GM18870 (cell line): ENCODE measurements around the gene PGLYRP4.
"Not testable (repeated sequence)": the region's sequence is repeated elsewhere in the genome, so short reads cannot be mapped to it uniquely, and the experiment has no call there.

Experiments used
- ATAC-seq: cut with Tn5 transposase; IDR thresholded peaks from one replicate; pipeline ENCODE4 v1.9.1; 2021; ENCODE audit warnings: moderate library complexity; ENCODE audit not compliant: unreplicated experiment

Gene PGLYRP4

DNA sequence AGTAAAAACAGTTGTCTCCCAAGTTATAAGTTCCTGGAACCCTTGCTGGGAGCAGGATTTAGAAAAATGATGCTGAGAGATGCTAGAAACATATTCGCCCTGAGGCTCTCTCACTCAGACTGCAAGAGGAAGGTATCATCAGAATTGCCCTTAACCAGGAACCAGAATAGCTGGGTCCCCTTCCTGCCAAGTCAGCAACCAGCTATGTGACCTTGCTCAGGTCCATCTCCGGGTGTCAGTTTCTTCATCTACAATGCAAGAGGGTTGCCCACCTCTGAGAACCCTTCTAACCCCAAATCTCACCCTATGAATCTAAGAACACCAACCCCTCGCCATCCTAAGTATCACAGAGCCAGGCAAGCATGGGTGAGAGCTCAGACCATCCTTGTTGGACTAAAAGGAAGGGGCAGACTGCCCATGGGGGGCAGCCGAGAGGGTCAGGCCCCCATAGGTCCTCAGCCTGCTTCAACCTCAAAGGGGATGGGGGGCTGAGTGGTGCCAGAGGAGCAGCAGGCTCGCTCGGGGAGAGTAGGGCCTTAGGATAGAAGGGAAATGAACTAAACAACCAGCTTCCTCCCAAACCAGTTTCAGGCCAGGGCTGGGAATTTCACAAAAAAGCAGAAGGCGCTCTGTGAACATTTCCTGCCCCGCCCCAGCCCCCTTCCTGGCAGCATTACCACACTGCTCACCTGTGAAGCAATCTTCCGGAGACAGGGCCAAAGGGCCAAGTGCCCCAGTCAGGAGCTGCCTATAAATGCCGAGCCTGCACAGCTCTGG is 8.6 kb upstream of the PGLYRP4 start:
- ATAC-seq = no peak

- ATAC-seq = no peak
Measured at GRCh38 chr1:153356392-153357075, 7.9 kb upstream of the PGLYRP4 start.

- no peak for ATAC-seq
Measured at GRCh38 chr1:153355445-153356071, 6.9 kb upstream of the PGLYRP4 start.

- ATAC-seq = no peak
Measured at GRCh38 chr1:153354515-153355193, 6.0 kb upstream of the PGLYRP4 start.

- ATAC-seq = no peak
Measured at GRCh38 chr1:153353226-153353947, 4.7 kb upstream of the PGLYRP4 start.

GRCh38 chr1:153352523-153352922 is 3.9 kb upstream of the PGLYRP4 start:
- ATAC-seq = no peak

DNA sequence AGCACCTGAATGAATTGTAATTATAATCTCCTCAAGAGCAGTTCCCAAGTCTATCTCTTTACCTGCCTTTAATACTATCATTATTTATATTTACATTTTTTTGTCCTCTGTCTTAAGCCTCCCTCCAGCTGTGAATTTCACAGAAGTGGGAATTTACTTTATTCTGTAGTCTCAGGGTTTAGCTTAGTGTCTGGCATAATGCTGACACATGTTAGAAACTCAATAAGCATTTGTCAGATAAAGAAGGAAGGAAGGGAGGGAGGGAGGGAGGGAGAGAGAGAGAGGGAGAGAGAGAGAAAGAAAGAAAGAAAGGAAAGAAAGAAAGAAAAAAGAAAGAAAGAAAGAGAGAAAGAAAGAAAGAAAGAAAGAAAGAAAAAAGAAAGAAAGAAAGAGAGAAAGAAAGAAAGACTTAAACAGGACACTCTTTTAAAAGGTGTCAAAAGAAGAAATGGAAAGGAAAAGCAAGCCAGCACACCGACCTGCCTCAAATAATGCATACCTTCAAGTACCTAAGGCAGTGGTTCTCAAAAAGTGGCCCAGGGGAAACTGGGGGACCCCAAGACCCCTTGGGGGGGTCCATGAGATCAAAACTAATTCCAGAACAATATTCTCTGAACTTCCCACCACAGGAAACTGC is 1.8 kb upstream of the PGLYRP4 start:
- ATAC-seq = no peak

- ATAC-seq = no peak
Measured at GRCh38 chr1:153349363-153350320, 1.0 kb upstream of the PGLYRP4 start.

DNA sequence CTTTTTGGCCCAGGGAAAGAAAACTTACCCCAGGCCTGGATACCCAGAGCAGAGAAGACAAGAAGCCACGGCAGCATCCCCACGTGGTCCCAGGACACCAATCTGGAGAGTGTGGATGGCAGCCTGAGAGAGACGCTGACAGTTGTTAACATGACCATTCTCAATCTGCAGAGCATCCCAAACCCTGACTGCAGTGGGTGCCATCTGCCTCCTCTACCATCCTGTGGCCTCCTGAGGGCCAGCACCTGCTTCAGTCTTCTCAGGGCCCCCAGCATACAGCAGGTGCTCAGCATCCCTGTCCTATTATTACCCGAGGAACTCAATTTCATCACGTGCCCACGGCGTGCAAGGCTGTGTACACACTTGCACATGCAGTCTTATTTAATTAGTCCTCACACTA is 785 bp downstream of the PGLYRP4 start:
- ATAC-seq = no peak

DNA sequence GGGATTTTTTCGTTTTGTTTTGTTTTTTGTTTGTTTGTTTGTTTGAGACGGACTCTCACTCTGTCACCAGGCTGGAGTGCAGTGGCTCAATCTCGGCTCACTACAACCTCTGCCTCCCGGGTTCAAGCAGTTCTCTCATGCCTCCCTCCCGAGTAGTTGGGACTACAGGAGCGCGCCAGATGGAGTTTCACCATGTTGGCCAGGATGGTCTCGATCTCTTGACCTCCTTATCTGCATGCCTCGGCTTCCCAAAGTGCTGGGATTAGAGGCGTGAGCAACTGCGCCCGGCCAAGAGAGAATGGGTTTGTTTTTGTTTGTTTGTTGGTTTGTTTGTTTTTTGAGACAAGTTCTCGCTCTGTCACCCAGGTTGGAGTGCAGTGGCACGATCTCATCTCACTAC is 1.6 kb downstream of the PGLYRP4 start:
- not testable (repeated sequence) for ATAC-seq

GRCh38 chr1:153346077-153346723 is 2.4 kb downstream of the PGLYRP4 start:
- no peak for ATAC-seq

- no peak for ATAC-seq
Measured at GRCh38 chr1:153345187-153346076, 3.2 kb downstream of the PGLYRP4 start.

DNA sequence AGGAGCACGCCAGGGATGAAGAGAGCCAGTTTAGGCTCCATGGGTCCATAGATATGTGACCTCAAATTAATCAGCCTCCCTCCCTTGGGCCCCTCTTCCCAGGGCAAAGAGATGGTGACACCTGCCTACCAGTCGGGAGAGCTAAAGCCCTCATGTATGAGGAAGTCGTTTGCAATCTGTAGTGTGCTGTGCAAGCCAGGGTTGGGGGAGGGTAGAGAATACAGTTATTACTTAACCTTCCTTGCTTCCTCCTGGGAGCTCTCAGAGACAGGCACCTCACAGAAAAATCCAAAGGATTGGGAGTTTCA is 4.0 kb downstream of the PGLYRP4 start:
- ATAC-seq = no peak

GRCh38 chr1:153343811-153344717 is 4.6 kb downstream of the PGLYRP4 start:
- ATAC-seq = no peak

DNA sequence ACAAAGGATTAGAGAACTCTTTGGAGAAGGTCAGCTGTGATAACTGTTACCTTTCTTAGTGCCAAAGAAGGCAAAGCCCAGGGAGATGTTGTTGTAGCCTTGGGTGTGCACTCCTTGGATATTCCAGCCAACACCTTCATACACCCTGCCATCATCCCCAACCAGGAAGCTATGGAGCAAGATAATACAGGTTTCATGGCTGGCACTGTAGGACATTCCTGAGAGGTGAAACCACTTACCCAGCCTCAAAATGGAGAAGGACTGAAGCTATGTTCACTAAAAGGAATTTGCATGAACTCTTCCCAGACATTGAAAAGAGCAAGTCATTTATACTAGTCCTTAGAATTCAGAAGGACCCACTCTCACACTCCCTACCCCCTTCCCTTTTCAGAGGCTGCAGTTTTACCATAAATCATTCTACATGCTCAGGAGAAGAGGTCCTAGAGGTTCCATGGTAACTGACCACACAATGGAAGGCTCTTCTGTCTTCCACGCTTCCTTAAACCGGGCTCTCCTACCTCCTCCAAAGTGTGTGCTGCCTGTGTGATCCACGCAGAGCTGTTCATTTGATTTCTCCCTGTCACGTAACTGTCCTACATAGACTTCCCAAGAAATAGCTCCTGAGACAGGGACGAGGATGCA is 5.5 kb downstream of the PGLYRP4 start:
- ATAC-seq = no peak

DNA sequence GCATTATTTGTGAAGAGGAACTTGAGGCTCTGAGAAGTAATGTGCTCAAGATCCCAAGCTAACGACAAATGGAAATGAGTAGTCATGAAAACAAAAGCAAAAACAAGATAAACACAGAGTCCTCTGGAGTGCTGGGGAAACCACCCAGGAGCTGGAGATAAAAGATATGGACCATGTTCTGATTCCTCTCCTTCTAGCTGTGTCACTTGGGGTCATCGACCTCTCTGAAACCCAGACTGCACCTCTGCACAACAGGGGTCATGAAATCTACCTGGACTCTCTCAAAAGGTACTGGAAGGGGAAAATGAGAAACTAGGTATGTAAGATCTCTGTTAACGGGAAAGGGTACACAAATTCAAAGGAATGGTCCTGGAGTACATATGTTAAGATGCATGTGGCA is 6.5 kb downstream of the PGLYRP4 start:
- no peak for ATAC-seq
